GM12865 (cell line): ENCODE results near the gene PBOV1.

Experiments used
- DNase-seq: peaks from one replicate; pipeline ENCODE4 v3.0.0; 2010; ENCODE audit warnings: low read depth
- H3K4me3 ChIP-seq: 2 replicates; pipeline ENCODE4 v1.5.1; 2011; ENCODE audit warnings: mild to moderate bottlenecking, low read depth, low read length, control low read depth
- TF ChIP-seq, protein P1 (sequence below): IDR thresholded peaks from 2 replicates; pipeline ENCODE4 v1.5.1; 2011; ENCODE audit warnings: low read length, control low read depth, low read depth, inconsistent platforms; ENCODE audit not compliant: insufficient read depth; ENCODE audit errors: missing control alignments

The PBOV1 gene

DNA sequence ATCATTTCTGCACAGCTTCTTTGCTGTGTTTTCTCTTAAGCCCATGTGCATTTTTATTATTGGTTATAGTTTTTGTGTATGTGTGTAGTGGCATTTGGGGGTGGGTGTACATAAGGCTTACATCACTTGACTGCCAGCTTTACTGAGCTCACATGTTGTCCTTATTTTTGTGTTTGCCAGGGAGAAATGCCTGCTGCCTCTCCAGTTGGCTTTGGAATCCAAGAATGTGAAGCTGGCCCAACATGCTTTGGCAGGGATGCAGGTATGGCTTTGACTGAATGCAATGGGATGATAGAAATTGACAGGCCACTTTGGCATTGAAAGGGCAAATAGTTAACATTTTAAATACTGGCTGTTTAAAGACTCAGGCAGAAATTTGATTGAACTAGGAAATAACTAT lies 11.4 kb downstream of the PBOV1 start:
- TF ChIP-seq, protein P1, sequence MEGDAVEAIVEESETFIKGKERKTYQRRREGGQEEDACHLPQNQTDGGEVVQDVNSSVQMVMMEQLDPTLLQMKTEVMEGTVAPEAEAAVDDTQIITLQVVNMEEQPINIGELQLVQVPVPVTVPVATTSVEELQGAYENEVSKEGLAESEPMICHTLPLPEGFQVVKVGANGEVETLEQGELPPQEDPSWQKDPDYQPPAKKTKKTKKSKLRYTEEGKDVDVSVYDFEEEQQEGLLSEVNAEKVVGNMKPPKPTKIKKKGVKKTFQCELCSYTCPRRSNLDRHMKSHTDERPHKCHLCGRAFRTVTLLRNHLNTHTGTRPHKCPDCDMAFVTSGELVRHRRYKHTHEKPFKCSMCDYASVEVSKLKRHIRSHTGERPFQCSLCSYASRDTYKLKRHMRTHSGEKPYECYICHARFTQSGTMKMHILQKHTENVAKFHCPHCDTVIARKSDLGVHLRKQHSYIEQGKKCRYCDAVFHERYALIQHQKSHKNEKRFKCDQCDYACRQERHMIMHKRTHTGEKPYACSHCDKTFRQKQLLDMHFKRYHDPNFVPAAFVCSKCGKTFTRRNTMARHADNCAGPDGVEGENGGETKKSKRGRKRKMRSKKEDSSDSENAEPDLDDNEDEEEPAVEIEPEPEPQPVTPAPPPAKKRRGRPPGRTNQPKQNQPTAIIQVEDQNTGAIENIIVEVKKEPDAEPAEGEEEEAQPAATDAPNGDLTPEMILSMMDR = no peak
- DNase-seq = no peak
- H3K4me3 ChIP-seq = no peak overlapping the region

DNA sequence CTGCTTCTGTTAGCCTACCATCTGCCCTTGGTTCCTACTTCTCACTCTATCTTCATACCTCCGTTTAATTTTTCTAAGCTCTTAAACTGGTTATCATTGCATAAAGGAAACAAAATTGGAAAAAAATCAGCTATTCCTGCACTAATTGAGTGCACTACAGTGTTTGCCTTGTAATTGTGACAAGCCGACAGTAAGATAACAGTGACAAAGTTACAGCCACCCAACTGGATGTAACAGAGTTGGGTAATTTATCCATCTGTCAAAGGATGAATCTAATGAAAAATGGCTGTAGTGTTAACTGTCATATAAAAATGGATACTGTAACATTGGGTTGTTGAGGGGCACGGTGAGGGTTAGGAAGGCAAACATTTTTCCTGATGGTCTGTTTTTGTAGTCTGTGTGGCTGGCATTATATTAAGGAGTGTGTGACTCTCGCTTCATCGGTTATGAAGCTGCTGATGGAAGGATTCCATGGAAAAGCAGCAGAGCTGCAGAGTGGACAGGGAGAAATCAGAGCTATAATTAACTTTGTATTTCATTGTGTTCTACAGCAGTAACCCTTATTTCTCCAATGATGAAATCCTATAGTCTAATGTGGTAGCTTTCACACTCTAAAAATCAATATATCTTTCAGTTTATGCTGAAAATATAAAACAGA lies 12.7 kb downstream of the PBOV1 start:
- DNase-seq = no peak
- H3K4me3 ChIP-seq = no peak overlapping the region
- TF ChIP-seq, protein P1 = no peak

DNA sequence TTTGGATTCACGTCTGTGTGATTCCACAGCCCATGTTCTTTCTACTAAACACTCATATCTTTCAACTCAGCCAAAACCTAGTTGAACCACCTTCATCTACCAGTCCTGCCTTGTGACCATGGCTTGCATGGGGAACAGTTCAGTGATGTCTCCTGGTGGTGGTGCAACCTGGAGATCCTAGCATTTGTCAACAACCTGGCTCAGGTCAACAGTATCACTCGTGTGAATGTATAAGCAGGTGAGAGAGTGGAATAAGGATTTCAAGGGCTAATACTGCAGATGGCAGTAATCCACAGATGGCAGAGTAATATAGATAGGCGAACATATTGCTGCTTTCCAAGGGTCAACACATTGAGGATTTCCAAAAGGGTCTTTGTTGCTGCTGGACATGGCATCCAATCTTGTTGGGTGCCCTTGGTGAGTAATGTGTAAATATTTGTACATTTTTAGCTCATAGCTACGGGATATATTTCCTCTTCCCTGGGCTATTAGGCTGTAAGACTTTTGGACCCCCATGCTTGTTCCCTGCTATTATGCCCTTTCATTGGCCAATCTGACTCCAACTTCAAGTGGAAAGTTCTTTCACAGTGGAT lies 13.4 kb downstream of the PBOV1 start:
- no peak overlapping the region for H3K4me3 ChIP-seq
- no peak for DNase-seq
- TF ChIP-seq, protein P1 = no peak

DNA sequence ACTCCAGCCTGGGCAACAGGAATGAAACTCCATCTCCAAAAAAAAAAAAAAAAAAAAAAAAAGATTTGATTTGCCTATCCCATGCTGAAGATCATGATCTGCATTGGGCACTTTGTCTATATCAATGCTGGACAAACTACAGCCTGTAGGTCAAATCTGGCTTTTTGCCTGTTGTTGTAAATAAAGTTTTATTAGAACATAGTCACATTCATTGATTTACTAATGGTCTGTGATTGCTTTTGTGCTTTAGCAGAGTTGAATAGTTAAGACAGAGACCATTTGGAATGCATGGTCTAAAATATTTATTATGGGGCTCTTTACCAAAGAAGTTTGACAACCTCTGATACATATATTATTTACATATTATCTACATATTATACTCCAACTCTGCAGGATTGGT lies 14.0 kb downstream of the PBOV1 start:
- TF ChIP-seq, protein P1 = no peak
- H3K4me3 ChIP-seq = no peak overlapping the region
- DNase-seq = no peak

DNA sequence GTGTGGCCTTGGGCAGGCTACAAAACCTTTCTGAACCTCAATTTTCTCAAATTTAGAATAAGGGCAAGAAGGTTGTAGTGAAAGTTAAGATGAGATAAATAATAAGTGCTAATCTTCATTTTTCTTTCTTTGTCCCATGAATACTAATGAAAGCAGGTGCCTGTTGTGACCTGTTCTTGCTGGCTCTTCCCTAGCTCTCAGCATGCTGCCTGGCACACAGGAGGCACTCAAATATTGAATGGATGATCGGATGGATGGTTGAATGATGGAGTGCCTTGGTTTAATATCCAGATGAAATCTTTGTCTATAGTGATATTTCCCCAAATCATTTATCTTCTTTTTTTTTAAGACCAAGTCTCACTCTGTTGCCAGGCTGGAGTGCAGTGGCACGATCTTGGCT lies 15.0 kb downstream of the PBOV1 start:
- DNase-seq = no peak
- H3K4me3 ChIP-seq = no peak overlapping the region
- TF ChIP-seq, protein P1 = no peak

DNA sequence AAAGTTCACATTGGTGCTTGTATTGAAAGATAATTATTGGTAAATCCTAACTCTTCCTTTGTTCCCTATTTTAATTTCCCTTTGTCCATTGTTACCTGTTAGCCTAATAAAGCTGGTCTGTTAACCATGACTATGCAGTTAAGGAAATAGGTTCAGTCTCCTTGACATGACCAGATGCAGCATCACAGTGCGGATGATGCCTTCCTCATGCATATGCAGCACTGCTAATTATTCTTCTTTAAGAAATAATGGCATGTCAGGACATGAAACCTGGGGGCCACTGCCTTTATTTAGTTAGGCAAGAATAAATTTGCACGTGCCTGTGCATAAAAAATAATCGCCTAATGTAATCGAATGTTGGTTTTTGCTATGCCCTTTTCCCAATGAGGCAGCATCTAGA lies 16.5 kb downstream of the PBOV1 start:
- no peak overlapping the region for H3K4me3 ChIP-seq
- no peak for DNase-seq
- TF ChIP-seq, protein P1 = no peak
